GM12878 (cell line): ENCODE measurements around the gene RGS5. TPM values are rescaled to one million over a fixed set of nuclear protein-coding genes. Genes with fewer than 3 reads are reported as not detected.

Experiments
- ATAC-seq: fragments of 200-7000 bp; cut with Tn5 transposase; 3 replicates; pipeline ENCODE4 v1.9.1; 2020; ENCODE audit warnings: mild to moderate bottlenecking, moderate library complexity
- BruUV-seq: library from RNA; stranded (reverse); fragments of 400-500 nt; replicated peaks from 2 replicates; lab custom pipeline; 2021; lab: Mats Ljungman, UMichigan
- CTCF ChIA-PET: fragments of 300-600 bp; sonication (Branson Sonifier 250); formaldehyde crosslinking; extraction: SDS; loops from one replicate; lab custom pipeline; 2021; ENCODE audit warnings: inconsistent platforms; lab: Yijun Ruan, JAX
- POLR2A ChIA-PET: fragments of 350-600 bp; formaldehyde crosslinking; extraction: SDS; loops from one replicate; lab custom pipeline; 2021; ENCODE audit warnings: inconsistent platforms; lab: Charles Lee
- RAD21 ChIA-PET: fragments of 300-600 bp; sonication (Branson Sonifier 250); formaldehyde crosslinking; loops from one replicate; lab custom pipeline; 2023; ENCODE audit warnings: antibody characterized with exemption; ENCODE audit not compliant: unreplicated experiment; lab: Charles Lee
- SMC1A ChIA-PET: fragments of 300-600 bp; sonication (Branson Sonifier 250); formaldehyde crosslinking; loops from one replicate; lab custom pipeline; 2023; ENCODE audit not compliant: unreplicated experiment, uncharacterized antibody; lab: Charles Lee
- DNase-seq: peaks from one replicate; pipeline ENCODE4 v3.0.0-alpha.2; 2011; ENCODE audit warnings: low read depth, low spot score
- FAIRE-seq: peaks from 3 replicates; lab custom pipeline; 2011; peaks lifted over from hg19 to GRCh38; lab: Jason Lieb, UNC
- H2AFZ ChIP-seq: 2 replicates; pipeline ENCODE4 v1.6.0; 2011; ENCODE audit warnings: low read depth, low read length, control low read depth; ENCODE audit not compliant: control insufficient read depth
- H3K27ac ChIP-seq: 2 replicates; pipeline ENCODE4 v1.5.1; 2011; ENCODE audit warnings: control low read depth; ENCODE audit not compliant: control insufficient read depth, insufficient read depth
- H3K27me3 ChIP-seq, 2 experiments: replicated peaks in 1 of 2; 2 replicates each; pipeline versions ENCODE4 v1.6.0 to v1.6.1; 2011; ENCODE audit warnings: low read length in 1 of 2; ENCODE audit not compliant: control insufficient read depth in 2 of 2, insufficient read depth in 2 of 2
- H3K36me3 ChIP-seq, 2 experiments: 2 replicates each; pipeline ENCODE4 v1.5.1; 2011; ENCODE audit warnings: low read length in 1 of 2; ENCODE audit not compliant: control insufficient read depth in 2 of 2, insufficient read depth in 2 of 2
- H3K4me1 ChIP-seq: 2 replicates; pipeline ENCODE4 v1.6.1; 2011; ENCODE audit warnings: mild to moderate bottlenecking, low read length, moderate library complexity, mixed read lengths; ENCODE audit not compliant: control insufficient read depth, insufficient read depth
- H3K4me2 ChIP-seq: 2 replicates; pipeline ENCODE4 v1.6.0; 2011; ENCODE audit warnings: control low read depth; ENCODE audit not compliant: control insufficient read depth, insufficient read depth
- H3K4me3 ChIP-seq: fragments of 200-600 bp; sonication (generic); 2 replicates; pipeline ENCODE4 v1.5.1; 2016
- H3K79me2 ChIP-seq: 2 replicates; pipeline ENCODE4 v1.6.0; 2011; ENCODE audit warnings: low read length; ENCODE audit not compliant: control insufficient read depth, insufficient read depth
- H3K9ac ChIP-seq: 2 replicates; pipeline ENCODE4 v1.8.0; 2011; ENCODE audit warnings: low read length, control low read depth, mixed read lengths; ENCODE audit not compliant: control insufficient read depth, insufficient read depth
- H3K9me3 ChIP-seq: replicated peaks from 3 replicates; pipeline ENCODE4 v1.5.1; 2011; ENCODE audit warnings: mild to moderate bottlenecking, low read length; ENCODE audit not compliant: control insufficient read depth, insufficient read depth
- H4K20me1 ChIP-seq: 2 replicates; pipeline ENCODE4 v1.6.0; 2011; ENCODE audit not compliant: control insufficient read depth, insufficient read depth
- BCL11A ChIP-seq: IDR thresholded peaks from 2 replicates; pipeline ENCODE4 v1.6.1; 2011; ENCODE audit warnings: low read depth, low read length
- CBFB ChIP-seq: IDR thresholded peaks from 2 replicates; pipeline ENCODE4 v1.6.1; 2016; ENCODE audit warnings: antibody characterized with exemption, low read depth
- FOXM1 ChIP-seq: IDR thresholded peaks from 2 replicates; pipeline ENCODE4 v1.6.1; 2012; ENCODE audit warnings: low read depth, mild to moderate bottlenecking, inconsistent platforms, low read length, moderate library complexity
- HSF1 ChIP-seq: fragments of 150-350 bp; IDR thresholded peaks from 2 replicates; pipeline ENCODE4 v1.6.1; 2014; ENCODE audit warnings: mild to moderate bottlenecking, low read depth, low read length
- IRF4 ChIP-seq: IDR thresholded peaks from 2 replicates; pipeline ENCODE4 v1.6.1; 2011; ENCODE audit warnings: low read depth, low read length
- LARP7 ChIP-seq: fragments of 450-650 bp; IDR thresholded peaks from 2 replicates; pipeline ENCODE4 v1.6.1; 2017; ENCODE audit warnings: mild to moderate bottlenecking
- MEF2B ChIP-seq: fragments of 450-650 bp; IDR thresholded peaks from 2 replicates; pipeline ENCODE4 v1.6.1; 2018; ENCODE audit warnings: mild to moderate bottlenecking, moderate library complexity; ENCODE audit not compliant: partially characterized antibody, poor library complexity, severe bottlenecking
- MLLT1 ChIP-seq: fragments of 450-650 bp; IDR thresholded peaks from 2 replicates; pipeline ENCODE4 v1.6.1; 2016; ENCODE audit warnings: mild to moderate bottlenecking
- PRDM15 ChIP-seq: fragments of 450-650 bp; formaldehyde crosslinking; IDR thresholded peaks from 2 replicates; pipeline ENCODE4 v1.4.0; 2020; ENCODE audit warnings: mild to moderate bottlenecking, moderate library complexity
- RB1 ChIP-seq: fragments of 450-650 bp; formaldehyde crosslinking; IDR thresholded peaks from 2 replicates; pipeline ENCODE4 v1.6.1; 2017; ENCODE audit warnings: mild to moderate bottlenecking, borderline replicate concordance
- RUNX3 ChIP-seq: IDR thresholded peaks from 2 replicates; pipeline ENCODE4 v1.6.1; 2012; ENCODE audit warnings: low read length, inconsistent platforms
- ZBTB4 ChIP-seq: fragments of 450-650 bp; formaldehyde crosslinking; IDR thresholded peaks from 2 replicates; pipeline ENCODE4 v1.4.0; 2022; ENCODE audit warnings: mild to moderate bottlenecking, moderate library complexity
- in situ Hi-C: fragments of 300-500 bp; cut with MboI; formaldehyde crosslinking; loops from 9 replicates; pipeline ENCODE4 v1.14.3; 2018; ENCODE audit warnings: mixed read lengths
- intact Hi-C: fragments of 100-400 bp; cut with micrococcal nuclease; formaldehyde crosslinking; loops from one replicate; pipeline ENCODE4 v1.14.2; 2022; ENCODE audit not compliant: unreplicated experiment
- polyA plus RNA-seq, 11 experiments: library from polyadenylated mRNA; depleted of rRNA in 4 of 11; unstranded in 6 of 11; stranded (reverse) in 5 of 11; fragments of >200 nt; fragmentation: Nextera tagmentation in 4 of 11; fragmentation: Illumina TruSeq in 1 of 11; extraction: Ambion mirVana in 4 of 11; extraction: Trizol in 1 of 11; gene quantifications; 1 replicate in 1 of 11; 2 replicates in 10 of 11; pipeline versions ENCODE4 v1.2.1 to v1.2.3, GENCODE V29; 2011 to 2016; ENCODE audit warnings: inconsistent platforms in 2 of 11, missing spikeins in 2 of 11, low read depth in 1 of 11
- total RNA-seq, 4 experiments: library from RNA; depleted of rRNA in 3 of 4; stranded (reverse); fragments of >200 nt in 3 of 4; fragmentation: Illumina TruSeq in 1 of 4; extraction: Trizol in 1 of 4; gene quantifications; 2 replicates each; pipeline versions ENCODE4 v1.2.1 to v1.2.3, GENCODE V29; 2013 to 2021

The RGS5 gene
- total and polyA plus RNA-seq, 10 of the 15 experiments (the other 5 are each of a cell fraction or from before 2014, with no cell fraction given), result 0.63 to 7.4 (median 2.8) TPM

GRCh38 chr1:163250382-163250974 lies 47.8 kb upstream of the RGS5 start (continued):
- TF ChIP-seq PRDM15 (CRISPR knock-in tag), result no peak
- TF ChIP-seq IRF4, result no peak
- TF ChIP-seq RB1, result no peak
- TF ChIP-seq HSF1, result no peak

GRCh38 chr1:163248064-163248463 lies 45.3 kb upstream of the RGS5 start:
- BruUV-seq, result no TSS peak
- Histone ChIP-seq H3K79me2 (no peaks in the 10 kb centered on the region), H3K9ac (no peak overlapping the region), H3K4me2 (no peak overlapping the region), H3K27me3 (no peaks in the 10 kb centered on the region), H3K9me3 (no peaks in the 10 kb centered on the region), H3K4me3 (no peak overlapping the region), H3K36me3 (no peaks in the 10 kb centered on the region), H3K27ac (no peak overlapping the region), H2AFZ (no peak overlapping the region), H4K20me1 (no peaks in the 10 kb centered on the region), H3K4me1 (no peaks in the 10 kb centered on the region)
- intact Hi-C loops, result no loop called here
- in situ Hi-C loops, result no loop called here
- no peak for ATAC-seq
- CTCF ChIA-PET, result no interaction called here
- RAD21 ChIA-PET, result no interaction called here
- DNase-seq, result no peak
- POLR2A ChIA-PET, result no interaction called here
- SMC1A ChIA-PET, result interaction anchor here (1.2 kb wide), 1 partner anchor 27 kb away, joined by 3 read pairs; no protein-coding TSS in a partner anchor
- no peak for FAIRE-seq
- TF ChIP-seq BCL11A (no peak), FOXM1 (no peak), LARP7 (no peak), CBFB (no peak), MEF2B (no peak), RUNX3 (no peak), ZBTB4 (CRISPR knock-in tag) (no peak), MLLT1 (no peak)
